Subcutaneous abdominal adipose tissue (tissue), 5 donors: ENCODE measurements around the gene NDC80.
A peak's percentile ranks its signal among the peaks of the same experiment; 100 is the strongest.

Source experiments
- H3K27ac ChIP-seq: one replicate; pipeline ENCODE4 v1.7.0; 2013; ENCODE audit warnings: low read depth, mild to moderate bottlenecking, inconsistent platforms, low read length, moderate library complexity
- H3K27me3 ChIP-seq, 5 donors: one replicate each; pipeline ENCODE4 v1.7.0; 2013; ENCODE audit warnings: low read length in 5 of 5, inconsistent platforms in 1 of 5; ENCODE audit not compliant: control insufficient read depth in 5 of 5, insufficient read depth in 4 of 5
- H3K36me3 ChIP-seq, 5 donors: one replicate each; pipeline ENCODE4 v1.7.0; 2013; ENCODE audit warnings: low read length in 5 of 5; ENCODE audit not compliant: control insufficient read depth in 5 of 5, insufficient read depth in 5 of 5
- H3K4me1 ChIP-seq, 5 donors: one replicate each; pipeline ENCODE4 v1.7.0; 2013; ENCODE audit warnings: low read length in 5 of 5, mild to moderate bottlenecking in 3 of 5, moderate library complexity in 1 of 5; ENCODE audit not compliant: control insufficient read depth in 5 of 5, insufficient read depth in 5 of 5
- H3K4me3 ChIP-seq, 5 donors: one replicate each; pipeline ENCODE4 v1.7.0; 2013; ENCODE audit warnings: low read length in 5 of 5, low read depth in 1 of 5
- H3K9ac ChIP-seq, 5 donors: one replicate each; pipeline ENCODE4 v1.7.0; 2013; ENCODE audit warnings: low read length in 5 of 5, mild to moderate bottlenecking in 4 of 5, moderate library complexity in 3 of 5
- H3K9me3 ChIP-seq, 5 donors: one replicate each; pipeline ENCODE4 v1.7.0; 2013; ENCODE audit warnings: low read length in 5 of 5; ENCODE audit not compliant: control insufficient read depth in 5 of 5
- donor health status: healthy.
- donor health status: healthy.
- donor health status: healthy.
- donor health status: healthy.
- donor health status: healthy.

The NDC80 gene

GRCh38 chr18:2572892-2573291 lies 1.5 kb downstream of the NDC80 start:
- H3K9ac ChIP-seq = no peak overlapping the region
- H3K4me1 ChIP-seq = peaks cover 6 to 22% (median 18%) of the 10 kb centered on the region in 5 donors
- H3K36me3 ChIP-seq = no peaks in the 10 kb centered on the region
- no peaks in the 10 kb centered on the region for H3K9me3 ChIP-seq
- no peaks in the 10 kb centered on the region for H3K27me3 ChIP-seq
- H3K4me3 ChIP-seq = no peak overlapping the region
- no peak overlapping the region for H3K27ac ChIP-seq

- Histone ChIP-seq H3K27me3 (no peaks in the 10 kb centered on the region), H3K9ac (no peak overlapping the region), H3K4me3 (no peak overlapping the region), H3K9me3 (no peaks in the 10 kb centered on the region), H3K27ac (no peak overlapping the region), H3K36me3 (no peaks in the 10 kb centered on the region), H3K4me1 (peaks cover 6 to 22% (median 18%) of the 10 kb centered on the region in 5 donors)
Observed at GRCh38 chr18:2573408-2573807, 2.1 kb downstream of the NDC80 start.

- Histone ChIP-seq H3K27ac (no peak overlapping the region), H3K9ac (no peak overlapping the region), H3K36me3 (no peaks in the 10 kb centered on the region), H3K27me3 (no peaks in the 10 kb centered on the region), H3K9me3 (no peaks in the 10 kb centered on the region), H3K4me3 (no peak overlapping the region), H3K4me1 (no peaks in the 10 kb centered on the region)
Observed at GRCh38 chr18:2587788-2588187, 16.4 kb downstream of the NDC80 start.

- Histone ChIP-seq H3K27ac (no peak overlapping the region), H3K4me1 (no peaks in the 10 kb centered on the region), H3K9ac (no peak overlapping the region), H3K9me3 (no peaks in the 10 kb centered on the region), H3K4me3 (no peak overlapping the region), H3K36me3 (no peaks in the 10 kb centered on the region), H3K27me3 (no peaks in the 10 kb centered on the region)
Observed at GRCh38 chr18:2588666-2589344, 17.4 kb downstream of the NDC80 start.

GRCh38 chr18:2589345-2590068 lies 18.1 kb downstream of the NDC80 start:
- H3K27ac ChIP-seq = no peak overlapping the region
- no peak overlapping the region for H3K9ac ChIP-seq
- no peak overlapping the region for H3K4me3 ChIP-seq

GRCh38 chr18:2590303-2590702 lies 18.9 kb downstream of the NDC80 start:
- Histone ChIP-seq H3K4me1 (no peaks in the 10 kb centered on the region), H3K4me3 (no peak overlapping the region), H3K9me3 (no peaks in the 10 kb centered on the region), H3K36me3 (no peaks in the 10 kb centered on the region), H3K9ac (peak overlapping the region in 1 of 5 donors; percentile 21), H3K27me3 (no peaks in the 10 kb centered on the region), H3K27ac (no peak overlapping the region)

More at GRCh38 chr18:2589345-2590068, 18.1 kb downstream of the NDC80 start:
- no peaks in the 10 kb centered on the region for H3K9me3 ChIP-seq
- H3K36me3 ChIP-seq = no peaks in the 10 kb centered on the region
- no peaks in the 10 kb centered on the region for H3K4me1 ChIP-seq
- no peaks in the 10 kb centered on the region for H3K27me3 ChIP-seq

GRCh38 chr18:2597639-2598038 lies 26.3 kb downstream of the NDC80 start:
- Histone ChIP-seq H3K4me3 (no peak overlapping the region), H3K9ac (no peak overlapping the region), H3K36me3 (no peaks in the 10 kb centered on the region), H3K27me3 (no peaks in the 10 kb centered on the region), H3K4me1 (no peaks in the 10 kb centered on the region), H3K27ac (no peak overlapping the region), H3K9me3 (no peaks in the 10 kb centered on the region)

GRCh38 chr18:2602844-2603243 lies 31.5 kb downstream of the NDC80 start:
- H3K27me3 ChIP-seq = no peaks in the 10 kb centered on the region
- no peaks in the 10 kb centered on the region for H3K4me1 ChIP-seq
- no peak overlapping the region for H3K4me3 ChIP-seq
- no peaks in the 10 kb centered on the region for H3K36me3 ChIP-seq
- no peaks in the 10 kb centered on the region for H3K9me3 ChIP-seq
- no peak overlapping the region for H3K9ac ChIP-seq
- H3K27ac ChIP-seq = no peak overlapping the region

GRCh38 chr18:2606335-2606734 lies 35.0 kb downstream of the NDC80 start:
- Histone ChIP-seq H3K27ac (no peak overlapping the region), H3K36me3 (no peaks in the 10 kb centered on the region), H3K4me3 (no peak overlapping the region), H3K4me1 (no peaks in the 10 kb centered on the region), H3K27me3 (no peaks in the 10 kb centered on the region), H3K9ac (no peak overlapping the region), H3K9me3 (no peaks in the 10 kb centered on the region)

- H3K9ac ChIP-seq = no peak overlapping the region
Observed at GRCh38 chr18:2609604-2610003, 38.2 kb downstream of the NDC80 start.

More at GRCh38 chr18:2609604-2610003, 38.2 kb downstream of the NDC80 start:
- Histone ChIP-seq H3K4me1 (no peaks in the 10 kb centered on the region), H3K27me3 (no peaks in the 10 kb centered on the region), H3K36me3 (no peaks in the 10 kb centered on the region), H3K27ac (no peak overlapping the region), H3K4me3 (no peak overlapping the region), H3K9me3 (no peaks in the 10 kb centered on the region)
